ENCODE measurements around the gene TMEM63A. TPM values are rescaled to one million over a fixed set of nuclear protein-coding genes. Genes with fewer than 3 reads are reported as not detected.

TMEM63A gene
- total and polyA plus RNA-seq, 2 of the 13 experiments (the other 11 are each of a cell fraction or from before 2014, with no cell fraction given) = 23.9 to 53.3 TPM

- TF ChIP-seq DZIP1 (CRISPR knock-in tag; IDR thresholded peaks at IDR 0.05) (no peak), ZNF10 (CRISPR knock-in tag; IDR thresholded peaks at IDR 0.05; ENCODE audit: borderline replicate concordance, low read depth) (no peak), GATAD1 (CRISPR knock-in tag; IDR thresholded peaks at IDR 0.05) (peak; percentile 74), ZBTB46 (CRISPR knock-in tag; IDR thresholded peaks at IDR 0.05; ENCODE audit: borderline replicate concordance) (no peak), ZNF281 (CRISPR knock-in tag; IDR thresholded peaks at IDR 0.05; ENCODE audit: borderline replicate concordance) (peak; percentile 74), ZNF790 (CRISPR knock-in tag; IDR thresholded peaks at IDR 0.05; ENCODE audit: borderline replicate concordance) (peak; percentile 56; the same call in 1 of the 2 replicates), PAWR (CRISPR knock-in tag; IDR thresholded peaks at IDR 0.05; ENCODE audit: borderline replicate concordance) (no peak), PHF21A (CRISPR knock-in tag; IDR thresholded peaks at IDR 0.05) (peak; percentile 99), PITX1 (CRISPR knock-in tag; IDR thresholded peaks at IDR 0.05) (peak; percentile 92), PAXIP1 (CRISPR knock-in tag; conservative IDR thresholded peaks at IDR 0.05) (peak; percentile 98), HMGXB3 (CRISPR knock-in tag; IDR thresholded peaks at IDR 0.05; ENCODE audit: borderline replicate concordance) (peak; percentile 94), ZNF230 (CRISPR knock-in tag; IDR thresholded peaks at IDR 0.05) (peak; percentile 92; the same call in 1 of the 2 replicates)
Observed at GRCh38 chr1:225813214-225813964, 68.8 kb downstream of the TMEM63A start (continued).

Data from HepG2 (cell line).